ENCODE measurements around the gene INHBE.

Gene INHBE

DNA sequence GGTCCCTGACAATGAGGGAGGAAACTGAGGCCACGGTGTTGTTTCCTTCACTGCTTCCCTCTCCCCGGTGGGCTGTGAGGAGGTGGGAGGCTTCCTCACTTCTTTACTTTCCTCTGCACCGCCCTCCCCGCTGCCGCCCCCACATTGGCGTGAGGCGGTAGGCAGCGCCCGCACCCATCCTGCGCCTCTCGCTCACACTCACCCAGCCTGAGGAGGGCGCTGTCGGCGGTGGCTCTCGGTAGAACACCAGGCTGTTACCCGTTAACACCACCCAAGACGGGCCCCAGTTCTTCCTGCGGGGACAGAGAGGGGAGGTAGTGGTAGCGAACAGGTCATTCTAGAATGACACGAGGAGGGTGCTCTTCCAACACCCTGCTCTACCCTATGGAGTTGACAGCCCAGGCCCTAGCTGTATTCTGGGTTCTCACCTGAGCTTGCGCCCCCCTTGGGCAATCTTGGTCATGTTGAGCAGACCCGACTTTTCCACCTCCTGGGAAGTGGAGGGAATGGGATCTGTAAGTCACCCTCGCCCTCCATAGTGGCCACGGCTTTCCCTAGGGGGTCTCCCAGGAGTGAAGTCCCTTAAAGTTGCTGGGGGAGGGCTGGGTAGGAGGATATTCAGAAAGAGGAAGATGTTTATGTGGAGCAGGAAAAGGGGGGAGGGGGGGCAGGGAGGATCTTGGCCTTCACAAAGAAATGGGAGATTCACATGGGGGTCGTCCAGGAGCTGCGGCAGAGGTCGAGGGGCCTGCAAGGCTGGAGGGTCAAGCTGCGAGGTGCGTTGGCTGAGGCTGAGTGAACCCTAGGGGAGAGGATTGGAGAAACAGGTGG is 21.3 kb downstream of the INHBE start:
- ChIA-PET CTCF (interaction anchor here (1.0 to 1.7 kb wide), 2 partner anchors 14 to 21 kb away, joined by 4 read pairs; partner anchors contain the start of gene INHBE), POLR2A (no interaction called here)
- no peaks in the 10 kb centered on the region for H3K4me1 ChIP-seq (ENCODE audit: control insufficient read depth, insufficient read depth, low read length)
- no peak for TF ChIP-seq ZNF266 (tag by site-specific recombination; IDR thresholded peaks at IDR 0.05; ENCODE audit: low read depth)
- no peak for TF ChIP-seq ZNF23 (tag by site-specific recombination; IDR thresholded peaks at IDR 0.05; ENCODE audit: borderline replicate concordance)
- no peak for TF ChIP-seq ZNF747 (tag by site-specific recombination; IDR thresholded peaks at IDR 0.05)
- TF ChIP-seq, protein P1, sequence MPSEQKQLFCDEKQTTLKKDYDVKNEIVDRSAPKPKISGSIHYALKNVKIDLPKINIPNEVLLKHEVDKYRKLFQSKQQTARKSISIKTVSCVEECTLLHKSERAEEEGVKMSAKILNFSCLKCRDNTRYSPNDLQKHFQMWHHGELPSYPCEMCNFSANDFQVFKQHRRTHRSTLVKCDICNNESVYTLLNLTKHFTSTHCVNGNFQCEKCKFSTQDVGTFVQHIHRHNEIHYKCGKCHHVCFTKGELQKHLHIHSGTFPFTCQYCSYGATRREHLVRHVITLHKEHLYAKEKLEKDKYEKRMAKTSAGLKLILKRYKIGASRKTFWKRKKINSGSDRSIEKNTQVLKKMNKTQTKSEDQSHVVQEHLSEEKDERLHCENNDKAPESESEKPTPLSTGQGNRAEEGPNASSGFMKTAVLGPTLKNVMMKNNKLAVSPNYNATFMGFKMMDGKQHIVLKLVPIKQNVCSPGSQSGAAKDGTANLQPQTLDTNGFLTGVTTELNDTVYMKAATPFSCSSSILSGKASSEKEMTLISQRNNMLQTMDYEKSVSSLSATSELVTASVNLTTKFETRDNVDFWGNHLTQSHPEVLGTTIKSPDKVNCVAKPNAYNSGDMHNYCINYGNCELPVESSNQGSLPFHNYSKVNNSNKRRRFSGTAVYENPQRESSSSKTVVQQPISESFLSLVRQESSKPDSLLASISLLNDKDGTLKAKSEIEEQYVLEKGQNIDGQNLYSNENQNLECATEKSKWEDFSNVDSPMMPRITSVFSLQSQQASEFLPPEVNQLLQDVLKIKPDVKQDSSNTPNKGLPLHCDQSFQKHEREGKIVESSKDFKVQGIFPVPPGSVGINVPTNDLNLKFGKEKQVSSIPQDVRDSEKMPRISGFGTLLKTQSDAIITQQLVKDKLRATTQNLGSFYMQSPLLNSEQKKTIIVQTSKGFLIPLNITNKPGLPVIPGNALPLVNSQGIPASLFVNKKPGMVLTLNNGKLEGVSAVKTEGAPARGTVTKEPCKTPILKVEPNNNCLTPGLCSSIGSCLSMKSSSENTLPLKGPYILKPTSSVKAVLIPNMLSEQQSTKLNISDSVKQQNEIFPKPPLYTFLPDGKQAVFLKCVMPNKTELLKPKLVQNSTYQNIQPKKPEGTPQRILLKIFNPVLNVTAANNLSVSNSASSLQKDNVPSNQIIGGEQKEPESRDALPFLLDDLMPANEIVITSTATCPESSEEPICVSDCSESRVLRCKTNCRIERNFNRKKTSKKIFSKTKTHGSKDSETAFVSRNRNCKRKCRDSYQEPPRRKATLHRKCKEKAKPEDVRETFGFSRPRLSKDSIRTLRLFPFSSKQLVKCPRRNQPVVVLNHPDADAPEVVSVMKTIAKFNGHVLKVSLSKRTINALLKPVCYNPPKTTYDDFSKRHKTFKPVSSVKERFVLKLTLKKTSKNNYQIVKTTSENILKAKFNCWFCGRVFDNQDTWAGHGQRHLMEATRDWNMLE (tag by site-specific recombination; conservative IDR thresholded peaks at IDR 0.05; ENCODE audit: low read depth): no peak
- no peak for TF ChIP-seq ZBTB1 (tag by site-specific recombination; IDR thresholded peaks at IDR 0.05)
- TF ChIP-seq SETDB1 (IDR thresholded peaks at IDR 0.05; ENCODE audit: insufficient read length, low read length): no peak
- TF ChIP-seq ZNF248 (tag by site-specific recombination; IDR thresholded peaks at IDR 0.05): no peak
- TF ChIP-seq, protein P2, sequence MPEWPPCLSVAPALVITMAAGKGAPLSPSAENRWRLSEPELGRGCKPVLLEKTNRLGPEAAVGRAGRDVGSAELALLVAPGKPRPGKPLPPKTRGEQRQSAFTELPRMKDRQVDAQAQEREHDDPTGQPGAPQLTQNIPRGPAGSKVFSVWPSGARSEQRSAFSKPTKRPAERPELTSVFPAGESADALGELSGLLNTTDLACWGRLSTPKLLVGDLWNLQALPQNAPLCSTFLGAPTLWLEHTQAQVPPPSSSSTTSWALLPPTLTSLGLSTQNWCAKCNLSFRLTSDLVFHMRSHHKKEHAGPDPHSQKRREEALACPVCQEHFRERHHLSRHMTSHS (tag by site-specific recombination; IDR thresholded peaks at IDR 0.05): no peak
- TF ChIP-seq ZNF10 (tag by site-specific recombination; IDR thresholded peaks at IDR 0.05): no peak
- TF ChIP-seq ZNF621 (tag by site-specific recombination; IDR thresholded peaks at IDR 0.05): no peak
- no peak for TF ChIP-seq IKZF3 (tag by site-specific recombination; IDR thresholded peaks at IDR 0.05)
- TF ChIP-seq ZNF76 (tag by site-specific recombination; IDR thresholded peaks at IDR 0.05; ENCODE audit: borderline replicate concordance, low read depth): no peak
- TF ChIP-seq, protein P3, sequence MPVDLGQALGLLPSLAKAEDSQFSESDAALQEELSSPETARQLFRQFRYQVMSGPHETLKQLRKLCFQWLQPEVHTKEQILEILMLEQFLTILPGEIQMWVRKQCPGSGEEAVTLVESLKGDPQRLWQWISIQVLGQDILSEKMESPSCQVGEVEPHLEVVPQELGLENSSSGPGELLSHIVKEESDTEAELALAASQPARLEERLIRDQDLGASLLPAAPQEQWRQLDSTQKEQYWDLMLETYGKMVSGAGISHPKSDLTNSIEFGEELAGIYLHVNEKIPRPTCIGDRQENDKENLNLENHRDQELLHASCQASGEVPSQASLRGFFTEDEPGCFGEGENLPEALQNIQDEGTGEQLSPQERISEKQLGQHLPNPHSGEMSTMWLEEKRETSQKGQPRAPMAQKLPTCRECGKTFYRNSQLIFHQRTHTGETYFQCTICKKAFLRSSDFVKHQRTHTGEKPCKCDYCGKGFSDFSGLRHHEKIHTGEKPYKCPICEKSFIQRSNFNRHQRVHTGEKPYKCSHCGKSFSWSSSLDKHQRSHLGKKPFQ (tag by site-specific recombination; IDR thresholded peaks at IDR 0.05): no peak
- no peak overlapping the region for H3K4me3 ChIP-seq (ENCODE audit: low read depth, low read length)
- H3K9me3 ChIP-seq (ENCODE audit: control insufficient read depth, insufficient read depth, low read depth, low read length): no peaks in the 10 kb centered on the region
- no peak overlapping the region for H3K27ac ChIP-seq (ENCODE audit: extremely low read depth, low read depth, low read length)
- no peaks in the 10 kb centered on the region for H3K36me3 ChIP-seq (ENCODE audit: control insufficient read depth in 2 of 2, insufficient read depth in 1 of 2, low read length in 2 of 2)

DNA sequence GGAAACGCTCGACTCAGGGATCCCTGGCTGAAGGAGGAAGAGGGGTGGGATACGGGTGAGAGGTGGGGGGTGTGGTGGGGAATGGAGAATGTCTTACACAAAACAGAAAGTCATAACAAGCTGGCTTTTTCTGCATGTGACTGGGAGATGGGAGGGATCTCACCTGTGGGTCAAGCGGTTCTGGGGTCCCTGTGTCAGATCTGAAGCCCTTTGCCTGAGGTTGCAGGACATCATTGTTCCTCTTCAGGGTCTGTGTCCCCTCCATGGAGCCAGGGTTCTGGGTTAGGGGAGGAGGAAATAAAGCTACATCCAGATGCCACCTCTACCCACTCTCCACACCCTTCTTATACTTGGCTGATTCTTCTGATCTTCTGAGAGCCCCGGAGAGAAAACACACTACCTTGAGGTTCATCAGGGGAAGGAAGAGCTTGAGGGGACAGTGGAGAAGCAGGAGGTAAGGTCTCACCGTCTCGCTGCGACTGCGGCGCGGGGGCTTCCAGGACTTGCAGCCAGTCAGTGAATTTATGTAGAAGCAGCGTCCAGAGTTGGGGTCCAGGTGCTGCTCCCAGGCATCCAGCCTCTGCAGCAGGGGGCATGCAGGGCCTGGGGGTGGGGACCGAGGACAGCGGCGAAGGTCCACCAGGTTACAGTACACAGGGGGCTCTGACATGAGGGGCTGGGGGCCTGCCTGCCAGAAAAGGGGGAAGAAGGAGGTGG is 22.0 kb downstream of the INHBE start:
- Histone ChIP-seq H3K9me3 (ENCODE audit: control insufficient read depth, insufficient read depth, low read depth, low read length) (no peaks in the 10 kb centered on the region), H3K4me3 (ENCODE audit: low read depth, low read length) (no peak overlapping the region), H3K27ac (ENCODE audit: extremely low read depth, low read depth, low read length) (no peak overlapping the region), H3K36me3 (ENCODE audit: control insufficient read depth in 2 of 2, insufficient read depth in 1 of 2, low read length in 2 of 2) (no peaks in the 10 kb centered on the region), H3K4me1 (ENCODE audit: control insufficient read depth, insufficient read depth, low read length) (no peaks in the 10 kb centered on the region)
- ChIA-PET POLR2A (interaction anchor here (0.5 kb wide), 1 partner anchor 17 kb away, joined by 3 read pairs; no protein-coding TSS in a partner anchor), CTCF (interaction anchor here (0.6 to 1.7 kb wide), 4 partner anchors 15 to 263 kb away, joined by 3 to 4 read pairs (median 4); partner anchors contain the start of gene INHBE)
- TF ChIP-seq, protein P4, sequence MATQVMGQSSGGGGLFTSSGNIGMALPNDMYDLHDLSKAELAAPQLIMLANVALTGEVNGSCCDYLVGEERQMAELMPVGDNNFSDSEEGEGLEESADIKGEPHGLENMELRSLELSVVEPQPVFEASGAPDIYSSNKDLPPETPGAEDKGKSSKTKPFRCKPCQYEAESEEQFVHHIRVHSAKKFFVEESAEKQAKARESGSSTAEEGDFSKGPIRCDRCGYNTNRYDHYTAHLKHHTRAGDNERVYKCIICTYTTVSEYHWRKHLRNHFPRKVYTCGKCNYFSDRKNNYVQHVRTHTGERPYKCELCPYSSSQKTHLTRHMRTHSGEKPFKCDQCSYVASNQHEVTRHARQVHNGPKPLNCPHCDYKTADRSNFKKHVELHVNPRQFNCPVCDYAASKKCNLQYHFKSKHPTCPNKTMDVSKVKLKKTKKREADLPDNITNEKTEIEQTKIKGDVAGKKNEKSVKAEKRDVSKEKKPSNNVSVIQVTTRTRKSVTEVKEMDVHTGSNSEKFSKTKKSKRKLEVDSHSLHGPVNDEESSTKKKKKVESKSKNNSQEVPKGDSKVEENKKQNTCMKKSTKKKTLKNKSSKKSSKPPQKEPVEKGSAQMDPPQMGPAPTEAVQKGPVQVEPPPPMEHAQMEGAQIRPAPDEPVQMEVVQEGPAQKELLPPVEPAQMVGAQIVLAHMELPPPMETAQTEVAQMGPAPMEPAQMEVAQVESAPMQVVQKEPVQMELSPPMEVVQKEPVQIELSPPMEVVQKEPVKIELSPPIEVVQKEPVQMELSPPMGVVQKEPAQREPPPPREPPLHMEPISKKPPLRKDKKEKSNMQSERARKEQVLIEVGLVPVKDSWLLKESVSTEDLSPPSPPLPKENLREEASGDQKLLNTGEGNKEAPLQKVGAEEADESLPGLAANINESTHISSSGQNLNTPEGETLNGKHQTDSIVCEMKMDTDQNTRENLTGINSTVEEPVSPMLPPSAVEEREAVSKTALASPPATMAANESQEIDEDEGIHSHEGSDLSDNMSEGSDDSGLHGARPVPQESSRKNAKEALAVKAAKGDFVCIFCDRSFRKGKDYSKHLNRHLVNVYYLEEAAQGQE (tag by site-specific recombination; IDR thresholded peaks at IDR 0.05): peak; percentile 33; the same call in 1 of the 2 replicates

All from HEK293 (cell line).